ENCODE results near the gene KREMEN1.

The KREMEN1 gene

GRCh38 chr22:29133603-29134133 lies 60.8 kb downstream of the KREMEN1 start:
- no peak for DNase-seq (ENCODE audit: low read depth)

- no peak for DNase-seq (ENCODE audit: low read depth)
Measured at GRCh38 chr22:29134448-29134847, 61.6 kb downstream of the KREMEN1 start.

DNA sequence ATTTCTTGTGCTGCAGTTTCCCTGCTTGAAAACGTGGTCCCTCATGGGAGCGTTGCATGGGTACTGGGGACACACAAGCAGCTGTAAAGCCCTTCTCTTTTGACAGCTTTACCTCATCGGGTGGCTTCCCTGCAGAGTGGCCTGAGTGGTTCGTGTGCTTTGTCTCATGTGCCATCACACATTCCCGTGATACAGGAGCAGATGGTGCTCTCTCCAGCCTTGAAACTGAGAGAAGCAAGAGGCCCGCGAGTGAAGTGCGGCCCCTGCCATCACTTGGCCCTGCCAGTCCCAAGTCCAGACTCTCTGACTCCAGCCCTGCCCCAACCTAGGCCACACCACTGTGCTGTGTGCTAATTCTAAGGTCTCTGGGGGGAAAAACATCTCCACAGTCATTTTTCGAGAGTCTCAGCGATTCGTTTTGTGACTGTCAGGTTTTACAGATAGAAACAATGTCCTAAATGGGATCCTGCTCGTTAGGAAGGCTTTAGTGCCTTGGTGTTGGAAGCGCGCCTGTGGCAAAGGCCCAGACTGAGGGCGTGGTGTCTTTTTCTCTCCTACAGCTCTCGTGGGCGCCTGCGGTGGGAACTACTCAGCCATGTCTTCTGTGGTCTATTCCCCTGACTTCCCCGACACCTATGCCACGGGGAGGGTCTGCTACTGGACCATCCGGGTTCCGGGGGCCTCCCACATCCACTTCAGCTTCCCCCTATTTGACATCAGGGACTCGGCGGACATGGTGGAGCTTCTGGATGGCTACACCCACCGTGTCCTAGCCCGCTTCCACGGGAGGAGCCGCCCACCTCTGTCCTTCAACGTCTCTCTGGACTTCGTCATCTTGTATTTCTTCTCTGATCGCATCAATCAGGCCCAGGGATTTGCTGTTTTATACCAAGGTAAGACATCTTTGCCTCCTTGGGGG lies 64.2 kb downstream of the KREMEN1 start:
- DNase-seq (ENCODE audit: low read depth) = no peak

- no peak for DNase-seq (ENCODE audit: low read depth)
Measured at GRCh38 chr22:29138556-29139305, 65.9 kb downstream of the KREMEN1 start.

- DNase-seq (ENCODE audit: low read depth) = no peak
Measured at GRCh38 chr22:29139965-29140782, 67.3 kb downstream of the KREMEN1 start.

DNA sequence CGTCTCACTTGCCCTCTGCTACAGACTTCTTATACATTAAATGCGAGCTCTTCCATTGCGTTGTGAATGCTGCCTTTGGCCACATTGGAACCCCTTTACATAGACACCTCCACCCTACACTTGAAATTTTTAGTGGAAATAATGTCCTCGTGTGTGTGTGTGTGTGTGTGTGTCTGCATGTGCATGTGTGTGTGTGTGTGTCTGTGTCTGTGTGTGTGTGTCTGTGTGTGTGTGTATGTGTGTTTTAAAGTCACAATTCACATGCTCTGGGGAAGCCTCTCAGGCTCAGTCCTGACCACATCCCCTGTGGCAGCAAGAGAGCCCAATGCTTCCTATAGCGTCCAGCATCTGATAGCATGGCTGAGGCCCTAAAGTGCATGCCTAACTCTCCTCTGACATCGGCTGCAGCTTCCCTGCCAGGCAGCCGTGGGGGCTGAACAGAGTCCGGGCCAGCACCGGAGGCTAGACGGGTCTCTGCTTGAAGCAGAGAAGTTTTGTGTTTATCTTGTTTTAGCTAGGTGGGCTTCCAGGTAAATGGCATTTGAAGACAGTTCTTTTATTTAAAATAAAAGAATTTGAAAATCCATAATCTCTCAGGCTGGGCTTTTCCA lies 68.3 kb downstream of the KREMEN1 start:
- DNase-seq (ENCODE audit: low read depth) = no peak

GRCh38 chr22:29142116-29142515 lies 69.3 kb downstream of the KREMEN1 start:
- DNase-seq (ENCODE audit: low read depth) = no peak

DNA sequence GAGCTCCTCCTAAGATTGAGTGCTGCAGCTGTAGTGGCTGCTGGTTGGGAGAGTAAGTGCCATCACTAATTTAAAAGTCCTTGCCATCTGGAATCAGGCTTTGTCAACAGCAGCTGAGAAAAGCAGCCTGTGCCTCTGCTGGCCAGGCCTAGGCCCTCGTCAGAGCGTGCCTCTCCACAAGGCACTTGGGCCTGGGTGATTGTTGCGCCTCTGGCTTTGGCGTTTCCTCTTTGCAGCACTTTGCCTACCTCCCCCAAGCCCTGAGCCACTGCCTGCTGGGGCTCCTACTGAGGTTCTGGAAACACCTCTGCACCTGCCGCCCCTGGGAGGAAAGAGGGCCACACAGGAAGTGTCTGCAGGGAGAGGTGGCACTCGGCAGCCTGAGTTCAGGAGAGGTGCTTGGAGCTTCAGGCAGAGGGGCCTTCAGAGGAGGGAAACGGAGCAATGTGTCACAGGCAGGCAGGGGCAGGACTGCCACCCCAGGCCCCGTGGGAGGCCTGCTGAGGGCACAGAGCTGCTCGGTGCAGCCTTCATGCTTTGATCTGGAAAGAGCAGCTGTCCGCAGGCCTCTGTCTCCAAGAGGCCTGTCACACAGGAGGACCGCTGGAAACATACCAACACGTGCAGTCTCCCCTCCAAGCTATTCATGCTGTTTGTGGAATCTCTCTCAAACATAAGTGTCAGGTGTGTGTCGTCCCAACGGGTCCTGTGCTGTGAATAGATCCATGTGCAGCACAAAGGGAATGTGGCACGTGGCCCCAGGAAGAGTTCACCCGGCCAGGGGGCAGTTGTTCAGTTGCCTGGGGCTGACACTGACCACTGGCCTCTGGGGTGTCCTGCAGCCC lies 71.3 kb downstream of the KREMEN1 start:
- DNase-seq (ENCODE audit: low read depth) = no peak

GRCh38 chr22:29144786-29145160 lies 71.9 kb downstream of the KREMEN1 start:
- no peak for DNase-seq (ENCODE audit: low read depth)

GRCh38 chr22:29145321-29146072 lies 72.7 kb downstream of the KREMEN1 start:
- no peak for DNase-seq (ENCODE audit: low read depth)

- DNase-seq (ENCODE audit: low read depth) = no peak
Measured at GRCh38 chr22:29146091-29146560, 73.3 kb downstream of the KREMEN1 start.

- DNase-seq (ENCODE audit: low read depth) = no peak
Measured at GRCh38 chr22:29146771-29147170, 73.9 kb downstream of the KREMEN1 start.

- DNase-seq (ENCODE audit: low read depth) = no peak
Measured at GRCh38 chr22:29147331-29147899, 74.6 kb downstream of the KREMEN1 start.

DNA sequence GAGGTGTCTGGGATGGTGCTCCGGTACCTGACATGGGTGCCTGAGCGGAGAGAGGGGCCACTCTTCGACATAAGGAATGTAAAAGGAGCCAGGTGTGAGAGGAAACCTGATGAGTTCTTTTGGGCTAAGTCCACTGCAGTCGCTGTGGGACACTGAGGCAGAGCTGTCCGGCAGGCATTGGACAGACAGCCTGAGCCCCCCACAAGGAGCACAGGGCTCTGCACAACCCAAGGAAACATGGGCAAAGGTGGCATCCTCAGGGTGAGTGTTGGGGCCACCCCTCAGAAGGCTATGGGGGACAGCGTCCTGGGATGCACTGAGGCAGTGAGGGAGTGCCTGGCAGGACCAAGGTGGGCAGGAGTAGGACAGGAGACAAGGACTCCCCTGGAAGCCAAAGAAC lies 75.2 kb downstream of the KREMEN1 start:
- no peak for DNase-seq (ENCODE audit: low read depth)

DNA sequence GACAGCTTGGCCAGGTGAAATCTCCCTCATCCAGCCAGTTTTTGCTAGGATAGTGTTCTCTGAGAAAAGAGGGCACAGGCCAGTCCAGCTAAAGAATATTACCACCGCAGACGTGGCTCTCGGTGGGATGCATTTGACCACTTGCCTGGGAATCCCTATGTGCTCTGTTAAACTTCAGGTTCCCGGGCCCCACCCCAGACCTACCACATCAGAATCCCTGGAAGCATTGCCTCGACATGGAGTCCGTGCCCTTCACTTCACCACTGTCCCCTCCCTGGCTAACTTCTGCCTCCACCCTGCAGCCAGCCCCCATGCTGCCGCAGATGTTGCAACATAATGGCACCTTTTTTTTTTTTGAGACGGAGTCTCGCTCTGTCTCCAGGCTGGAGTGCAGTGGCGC lies 76.0 kb downstream of the KREMEN1 start:
- no peak for DNase-seq (ENCODE audit: low read depth)

GRCh38 chr22:29149841-29150555 lies 77.2 kb downstream of the KREMEN1 start:
- DNase-seq (ENCODE audit: low read depth) = no peak

GRCh38 chr22:29150701-29151100 lies 77.9 kb downstream of the KREMEN1 start:
- no peak for DNase-seq (ENCODE audit: low read depth)

DNA sequence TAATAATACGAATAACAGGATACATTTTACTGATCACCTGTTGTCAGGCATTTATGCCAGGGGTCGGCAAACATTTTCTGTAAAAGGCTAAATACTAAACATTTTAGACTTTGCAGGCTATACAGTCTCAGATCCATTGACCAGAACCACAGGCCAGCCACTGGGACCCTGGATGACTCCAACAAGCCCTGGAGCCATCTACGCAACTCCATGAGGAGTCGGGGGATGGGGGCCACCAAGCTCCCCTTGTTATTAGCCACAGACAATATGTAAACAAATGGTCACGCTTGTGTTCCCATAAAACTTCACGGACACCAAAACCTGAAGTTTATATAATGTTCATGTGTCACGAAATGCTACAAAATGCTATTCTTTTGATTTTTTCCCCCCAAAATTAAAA lies 78.5 kb downstream of the KREMEN1 start:
- DNase-seq (ENCODE audit: low read depth) = no peak
